ENCODE data around the gene CHGA.

Gene CHGA

DNA sequence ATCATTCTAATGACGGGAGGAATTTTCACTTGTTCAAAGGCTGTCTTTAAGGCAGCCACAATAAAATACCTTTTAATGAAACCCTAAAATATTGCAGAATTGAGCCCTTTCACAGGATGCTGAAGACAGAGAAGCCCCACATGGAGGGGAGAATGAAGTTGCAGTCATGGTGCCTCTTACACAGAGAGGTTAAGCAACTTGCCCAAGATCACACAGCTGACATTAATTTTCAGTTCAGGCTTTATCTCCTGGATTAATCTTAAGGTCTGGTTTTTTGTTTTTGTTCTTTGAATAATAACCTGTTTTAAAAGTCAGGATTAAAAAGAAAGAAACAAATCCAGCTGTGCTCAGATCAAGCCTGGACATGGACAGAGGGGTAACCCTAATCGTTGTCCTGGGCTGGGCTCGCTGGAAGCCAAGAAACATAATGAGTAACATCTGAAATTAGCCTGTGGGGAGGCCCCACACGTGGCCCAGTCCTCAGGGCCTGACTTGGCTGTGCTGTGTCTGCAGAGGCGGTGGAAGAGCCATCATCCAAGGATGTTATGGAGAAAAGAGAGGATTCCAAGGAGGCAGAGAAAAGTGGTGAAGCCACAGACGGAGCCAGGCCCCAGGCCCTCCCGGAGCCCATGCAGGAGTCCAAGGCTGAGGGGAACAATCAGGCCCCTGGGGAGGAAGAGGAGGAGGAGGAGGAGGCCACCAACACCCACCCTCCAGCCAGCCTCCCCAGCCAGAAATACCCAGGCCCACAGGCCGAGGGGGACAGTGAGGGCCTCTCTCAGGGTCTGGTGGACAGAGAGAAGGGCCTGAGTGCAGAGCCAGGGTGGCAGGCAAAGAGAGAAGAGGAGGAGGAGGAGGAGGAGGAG is 8.0 kb downstream of the CHGA start:
- no peak for DNase-seq

DNA sequence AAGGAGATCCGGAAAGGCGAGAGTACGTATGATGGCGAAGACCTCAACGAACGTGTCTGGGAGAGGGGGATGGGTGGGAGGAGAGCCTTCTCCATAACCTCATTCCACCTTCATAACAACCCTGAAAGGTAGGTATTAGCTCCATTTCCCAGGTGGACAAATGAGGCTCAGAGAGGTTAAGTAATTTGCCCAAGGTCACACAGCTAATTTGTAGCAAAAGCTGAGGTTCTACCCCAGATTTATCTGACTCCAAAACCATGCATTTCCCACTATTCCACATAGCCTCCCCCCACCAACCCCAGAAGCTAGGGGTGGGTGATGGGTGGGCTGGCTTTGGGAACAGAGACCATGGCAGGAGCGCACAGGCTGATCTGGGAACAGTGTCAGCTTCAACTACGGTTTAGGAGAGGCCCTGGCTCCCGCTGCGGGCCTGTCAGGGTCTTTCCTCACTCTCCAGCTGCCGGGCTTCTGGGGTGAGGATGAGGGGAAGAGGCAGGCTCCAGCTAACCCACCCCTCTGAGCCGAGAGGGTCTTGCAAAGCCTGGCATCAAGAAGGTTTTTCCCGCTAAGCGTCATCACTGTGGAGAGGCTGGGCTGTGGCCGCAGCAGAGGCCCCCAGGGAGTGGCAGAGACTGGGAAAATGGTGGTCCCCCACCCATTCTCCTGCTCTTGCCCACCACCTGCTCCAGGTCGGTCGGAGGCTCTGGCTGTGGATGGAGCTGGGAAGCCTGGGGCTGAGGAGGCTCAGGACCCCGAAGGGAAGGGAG is 8.9 kb downstream of the CHGA start:
- no peak for DNase-seq

GRCh38 chr14:92932448-92933395 is 9.8 kb downstream of the CHGA start:
- no peak for DNase-seq

GRCh38 chr14:92933481-92933880 is 10.5 kb downstream of the CHGA start:
- no peak for DNase-seq

GRCh38 chr14:92934196-92935085 is 11.5 kb downstream of the CHGA start:
- no peak for DNase-seq

- DNase-seq, result no peak
Observed at GRCh38 chr14:92935446-92935845, 12.5 kb downstream of the CHGA start.

GRCh38 chr14:92936085-92936484 is 13.1 kb downstream of the CHGA start:
- DNase-seq, result no peak

- DNase-seq, result no peak
Observed at GRCh38 chr14:92937051-92937937, 14.3 kb downstream of the CHGA start.

DNA sequence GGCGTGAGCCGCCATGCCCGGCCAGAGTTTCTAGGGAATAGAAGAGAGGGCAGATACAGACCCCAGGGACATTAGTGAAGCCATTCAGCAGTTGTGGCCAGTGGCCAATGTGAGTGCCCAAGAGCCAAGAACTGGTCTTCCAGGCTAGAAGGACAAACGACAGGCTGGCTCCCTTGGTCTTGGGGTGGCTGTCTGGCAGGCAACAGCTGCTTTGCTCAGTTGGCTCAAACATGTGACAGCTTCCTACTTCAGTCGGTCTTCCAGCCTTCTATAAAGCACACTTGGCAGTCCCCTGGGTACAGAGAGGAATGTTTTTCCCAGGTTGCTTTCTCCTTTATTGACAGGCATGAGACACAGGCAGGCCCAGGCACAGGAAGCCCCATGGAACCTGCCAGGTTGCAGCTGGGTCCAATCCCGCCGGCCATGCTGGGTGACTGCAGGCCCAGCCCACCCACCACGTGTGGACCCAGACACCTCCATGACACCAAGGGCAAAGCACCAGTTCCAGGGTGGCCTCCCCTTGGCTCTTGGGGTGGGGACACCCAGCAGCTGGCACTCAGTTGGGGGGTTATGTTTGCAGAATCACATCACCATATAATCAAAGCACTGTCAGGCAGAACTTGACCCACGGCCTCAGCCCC is 15.4 kb downstream of the CHGA start:
- DNase-seq, result no peak

DNA sequence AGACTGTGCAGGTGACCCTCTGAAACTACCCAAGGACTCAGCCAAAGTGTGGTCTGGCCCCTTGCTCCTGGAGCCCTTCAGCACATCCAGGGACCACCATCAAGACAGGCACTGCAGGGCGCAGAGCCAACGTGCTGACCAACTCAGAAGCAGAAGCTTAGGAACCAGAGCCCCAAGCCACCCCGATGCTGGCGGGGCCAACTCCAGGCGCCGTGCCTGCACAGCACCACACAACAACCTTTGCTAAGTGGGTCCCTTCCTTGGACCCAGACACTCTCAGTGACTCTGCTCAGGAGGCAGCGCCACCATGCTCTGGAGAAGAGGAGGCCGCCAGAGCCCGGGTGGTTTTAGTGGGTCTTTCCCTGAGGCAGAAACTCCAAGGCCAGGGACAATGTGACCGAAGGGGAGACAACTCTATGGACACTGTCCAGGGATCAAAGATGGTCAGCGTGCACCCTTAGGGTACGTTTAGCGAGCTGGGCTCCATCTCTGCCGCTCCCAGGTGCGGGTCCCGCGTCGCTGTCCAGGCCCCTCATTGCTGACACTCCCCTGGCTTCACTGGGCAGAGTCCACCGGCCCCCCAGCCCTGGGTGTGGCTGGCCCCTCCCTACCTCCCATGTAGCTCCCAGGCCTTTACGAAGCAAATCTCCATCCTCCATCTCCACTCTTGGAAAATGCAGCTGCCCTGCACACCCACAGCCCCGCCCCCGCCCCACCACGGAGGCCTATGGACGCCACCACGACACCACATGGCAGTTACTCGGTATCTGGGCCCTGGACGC is 16.1 kb downstream of the CHGA start:
- no peak for DNase-seq

GRCh38 chr14:92939699-92940098 is 16.7 kb downstream of the CHGA start:
- DNase-seq, result no peak

GRCh38 chr14:92940543-92940942 is 17.6 kb downstream of the CHGA start:
- DNase-seq, result no peak

DNA sequence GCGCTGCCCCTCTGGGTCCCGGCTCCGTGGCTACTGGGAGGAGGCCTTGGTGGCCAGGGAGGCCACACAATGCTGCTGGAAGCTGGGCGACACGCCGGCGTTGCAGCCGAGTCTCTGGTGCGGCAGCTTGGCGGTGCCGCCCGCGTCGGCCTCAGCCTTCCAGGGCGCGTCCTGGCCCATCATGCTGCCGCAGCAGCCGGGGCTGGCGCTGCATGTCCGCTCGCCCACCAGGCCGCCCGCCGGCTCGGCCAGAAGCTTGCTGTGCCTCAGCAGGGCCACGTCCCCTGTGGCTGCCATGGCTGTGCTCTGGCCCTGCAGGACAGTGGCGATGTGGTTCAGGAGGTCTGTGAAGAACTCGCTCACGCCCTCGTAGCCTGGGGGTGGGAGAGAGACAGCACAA is 18.6 kb downstream of the CHGA start:
- no peak for DNase-seq

DNA sequence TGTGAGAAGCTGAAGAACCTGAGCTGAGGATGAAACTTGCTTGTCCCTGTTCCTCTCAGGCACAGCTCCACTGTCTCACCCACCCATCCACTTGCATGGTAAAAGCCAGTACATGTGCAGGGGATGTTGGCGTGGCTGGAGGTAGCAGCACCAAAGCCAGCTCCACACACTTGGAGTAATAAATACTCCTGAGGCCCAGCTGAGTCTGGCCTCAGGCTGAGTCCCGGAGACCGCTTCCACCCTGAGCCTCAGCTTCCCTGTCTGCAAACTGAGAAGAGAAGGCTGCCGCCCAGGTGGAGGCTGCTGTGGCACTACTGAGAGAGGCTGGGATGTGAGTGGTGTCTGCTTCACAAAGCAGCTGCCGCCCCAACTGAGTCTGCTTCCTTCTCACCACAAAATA is 19.2 kb downstream of the CHGA start:
- DNase-seq, result no peak

GRCh38 chr14:92942576-92942975 is 19.6 kb downstream of the CHGA start:
- no peak for DNase-seq

GRCh38 chr14:92942976-92943710 is 20.2 kb downstream of the CHGA start:
- DNase-seq, result no peak

DNA sequence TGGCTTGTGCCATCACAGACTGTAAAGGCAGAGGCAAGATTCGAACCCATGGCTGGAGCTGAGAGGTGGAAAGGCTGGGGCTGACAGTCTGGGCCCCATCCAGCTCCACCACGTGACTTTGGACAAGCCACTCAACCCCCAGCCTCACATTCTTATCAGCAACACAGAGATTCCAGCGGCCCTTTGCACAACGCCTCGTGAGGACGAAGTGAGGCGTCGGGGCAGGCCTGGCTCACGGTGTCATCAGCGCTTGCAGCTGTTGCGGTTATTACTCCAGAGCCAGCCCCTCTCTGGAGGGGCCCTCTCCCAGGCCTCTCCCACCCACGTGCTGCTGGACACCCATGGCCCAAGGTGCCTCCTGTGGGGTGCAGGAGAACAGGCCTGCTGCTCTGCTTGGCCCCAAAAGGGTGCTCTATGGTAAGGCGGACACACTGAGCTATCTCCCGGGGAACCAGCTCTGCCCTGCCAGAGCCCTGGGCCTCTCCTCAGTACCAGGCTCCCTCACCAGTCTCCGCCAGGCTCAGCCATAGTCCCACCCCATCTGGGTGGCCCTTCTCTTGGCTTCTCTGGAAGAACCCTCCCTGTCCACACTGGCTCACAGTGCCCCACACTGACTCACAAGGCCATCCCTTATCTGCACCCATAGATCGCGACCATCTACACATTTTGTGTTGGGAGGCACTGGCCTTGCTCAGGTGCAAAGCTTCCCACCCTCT is 21.1 kb downstream of the CHGA start:
- no peak for DNase-seq

- no peak for DNase-seq
Observed at GRCh38 chr14:92944976-92945375, 22.0 kb downstream of the CHGA start.

Data from right kidney (tissue), 1 donor.